HT-29 (cell line): ENCODE data around the gene IER3. TPM values are rescaled to one million over a fixed set of nuclear protein-coding genes. Genes with fewer than 3 reads are reported as not detected.
A peak's percentile ranks its signal among the peaks of the same experiment; 100 is the strongest.
"Not testable (repeated sequence)": the region's sequence is repeated elsewhere in the genome, so short reads cannot be mapped to it uniquely, and the experiment has no call there.

ENCODE experiments used
- DNase-seq: peaks from one replicate; pipeline ENCODE4 v3.0.0-alpha.2; 2015; ENCODE audit warnings: low spot score
- total RNA-seq: library from RNA; depleted of rRNA; stranded (reverse); fragments of >200 nt; shearing (Covaris generic); gene quantifications from 2 replicates; pipeline ENCODE4 v1.2.3, GENCODE V29; 2014

Gene IER3
- total RNA-seq, 1 experiment from 2014 or later = 206 TPM

- peak; percentile 89 for DNase-seq
Observed at GRCh38 chr6:30769088-30769852, 24.9 kb upstream of the IER3 start.

- DNase-seq = no peak
Observed at GRCh38 chr6:30768634-30769087, 24.3 kb upstream of the IER3 start.

GRCh38 chr6:30767944-30768301 is 23.6 kb upstream of the IER3 start:
- DNase-seq = no peak

- no peak for DNase-seq
Observed at GRCh38 chr6:30767158-30767943, 23.0 kb upstream of the IER3 start.

- DNase-seq = no peak
Observed at GRCh38 chr6:30766461-30767157, 22.3 kb upstream of the IER3 start.

- not testable (repeated sequence) for DNase-seq
Observed at GRCh38 chr6:30765495-30765894, 21.1 kb upstream of the IER3 start.

- not testable (repeated sequence) for DNase-seq
Observed at GRCh38 chr6:30764490-30765043, 20.2 kb upstream of the IER3 start.

GRCh38 chr6:30763618-30764489 is 19.5 kb upstream of the IER3 start:
- DNase-seq = peak; percentile 85

GRCh38 chr6:30763155-30763617 is 18.8 kb upstream of the IER3 start:
- DNase-seq = peak; percentile 46

GRCh38 chr6:30761791-30762429 is 17.6 kb upstream of the IER3 start:
- DNase-seq = no peak

GRCh38 chr6:30760549-30760948 is 16.2 kb upstream of the IER3 start:
- DNase-seq = peak; percentile 47

- no peak for DNase-seq
Observed at GRCh38 chr6:30759575-30760239, 15.4 kb upstream of the IER3 start.

- DNase-seq = no peak
Observed at GRCh38 chr6:30757261-30757904, 13.0 kb upstream of the IER3 start.

- not testable (repeated sequence) for DNase-seq
Observed at GRCh38 chr6:30756405-30757003, 12.2 kb upstream of the IER3 start.

- no peak for DNase-seq
Observed at GRCh38 chr6:30754631-30755030, 10.3 kb upstream of the IER3 start.

GRCh38 chr6:30752157-30752927 is 8.0 kb upstream of the IER3 start:
- peak; percentile 88 for DNase-seq

GRCh38 chr6:30750379-30750668 is 6.0 kb upstream of the IER3 start:
- DNase-seq = no peak
